NCI-H1105 (cell line): ENCODE data around the gene RAPGEF4.

Experiments used
- DNase-seq: peaks from one replicate; lab custom pipeline; 2025; lab: John Stamatoyannopoulos, UW

Gene RAPGEF4

GRCh38 chr2:172908275-172908674 lies 172.6 kb downstream of the RAPGEF4 start:
- DNase-seq = no peak

- DNase-seq = no peak
Measured at GRCh38 chr2:172909454-172909853, 173.8 kb downstream of the RAPGEF4 start.

GRCh38 chr2:172912266-172912665 lies 176.6 kb downstream of the RAPGEF4 start:
- DNase-seq = no peak

GRCh38 chr2:172914341-172915008 lies 178.8 kb downstream of the RAPGEF4 start:
- DNase-seq = no peak

GRCh38 chr2:172917716-172918115 lies 182.1 kb downstream of the RAPGEF4 start:
- no peak for DNase-seq

GRCh38 chr2:172919732-172920131 lies 184.1 kb downstream of the RAPGEF4 start:
- DNase-seq = no peak

GRCh38 chr2:172921532-172922236 lies 186.0 kb downstream of the RAPGEF4 start:
- no peak for DNase-seq

GRCh38 chr2:172922306-172922705 lies 186.7 kb downstream of the RAPGEF4 start:
- DNase-seq = no peak

- DNase-seq = no peak
Measured at GRCh38 chr2:172922815-172923214, 187.2 kb downstream of the RAPGEF4 start.

GRCh38 chr2:172924097-172924660 lies 188.5 kb downstream of the RAPGEF4 start:
- no peak for DNase-seq

- no peak for DNase-seq
Measured at GRCh38 chr2:172925600-172925999, 190.0 kb downstream of the RAPGEF4 start.

GRCh38 chr2:172926785-172927640 lies 191.4 kb downstream of the RAPGEF4 start:
- no peak for DNase-seq

GRCh38 chr2:172927641-172928357 lies 192.2 kb downstream of the RAPGEF4 start:
- no peak for DNase-seq

GRCh38 chr2:172928756-172929155 lies 193.1 kb downstream of the RAPGEF4 start:
- DNase-seq = no peak

GRCh38 chr2:172929644-172930043 lies 194.0 kb downstream of the RAPGEF4 start:
- no peak for DNase-seq

GRCh38 chr2:172930871-172931255 lies 195.2 kb downstream of the RAPGEF4 start:
- no peak for DNase-seq

GRCh38 chr2:172931256-172931894 lies 195.7 kb downstream of the RAPGEF4 start:
- DNase-seq = no peak

GRCh38 chr2:172931918-172932520 lies 196.4 kb downstream of the RAPGEF4 start:
- peak; percentile 46 for DNase-seq

- DNase-seq = no peak
Measured at GRCh38 chr2:172937884-172938712, 202.5 kb downstream of the RAPGEF4 start.
